GM12878 (cell line): ENCODE data around the gene DUSP15. TPM values are rescaled to one million over a fixed set of nuclear protein-coding genes. Genes with fewer than 3 reads are reported as not detected.

Source experiments
- ATAC-seq: fragments of 200-7000 bp; cut with Tn5 transposase; 3 replicates; pipeline ENCODE4 v1.9.1; 2020; ENCODE audit warnings: mild to moderate bottlenecking, moderate library complexity
- Bru-seq: library from RNA; stranded (reverse); fragments of 400-500 nt; gene quantifications from one replicate; lab custom pipeline; 2021; lab: Mats Ljungman, UMichigan
- BruChase-seq, 2 experiments: library from RNA; stranded (reverse); fragments of 400-500 nt; gene quantifications; one replicate each; lab custom pipeline; 2021; lab: Mats Ljungman, UMichigan
- BruUV-seq: library from RNA; stranded (reverse); fragments of 400-500 nt; replicated peaks from 2 replicates; lab custom pipeline; 2021; lab: Mats Ljungman, UMichigan
- CTCF ChIA-PET: fragments of 300-600 bp; sonication (Branson Sonifier 250); formaldehyde crosslinking; extraction: SDS; loops from one replicate; lab custom pipeline; 2021; ENCODE audit warnings: inconsistent platforms; lab: Yijun Ruan, JAX
- POLR2A ChIA-PET: fragments of 350-600 bp; formaldehyde crosslinking; extraction: SDS; loops from one replicate; lab custom pipeline; 2021; ENCODE audit warnings: inconsistent platforms; lab: Charles Lee
- RAD21 ChIA-PET: fragments of 300-600 bp; sonication (Branson Sonifier 250); formaldehyde crosslinking; loops from one replicate; lab custom pipeline; 2023; ENCODE audit warnings: antibody characterized with exemption; ENCODE audit not compliant: unreplicated experiment; lab: Charles Lee
- SMC1A ChIA-PET: fragments of 300-600 bp; sonication (Branson Sonifier 250); formaldehyde crosslinking; loops from one replicate; lab custom pipeline; 2023; ENCODE audit not compliant: unreplicated experiment, uncharacterized antibody; lab: Charles Lee
- DNase-seq: peaks from one replicate; pipeline ENCODE4 v3.0.0-alpha.2; 2011; ENCODE audit warnings: low read depth, low spot score
- FAIRE-seq: peaks from 3 replicates; lab custom pipeline; 2011; peaks lifted over from hg19 to GRCh38; lab: Jason Lieb, UNC
- H2AFZ ChIP-seq: 2 replicates; pipeline ENCODE4 v1.6.0; 2011; ENCODE audit warnings: low read depth, low read length, control low read depth; ENCODE audit not compliant: control insufficient read depth
- H3K27ac ChIP-seq: 2 replicates; pipeline ENCODE4 v1.5.1; 2011; ENCODE audit warnings: control low read depth; ENCODE audit not compliant: control insufficient read depth, insufficient read depth
- H3K27me3 ChIP-seq, 2 experiments: replicated peaks in 1 of 2; 2 replicates each; pipeline versions ENCODE4 v1.6.0 to v1.6.1; 2011; ENCODE audit warnings: low read length in 1 of 2; ENCODE audit not compliant: control insufficient read depth in 2 of 2, insufficient read depth in 2 of 2
- H3K36me3 ChIP-seq, 2 experiments: 2 replicates each; pipeline ENCODE4 v1.5.1; 2011; ENCODE audit warnings: low read length in 1 of 2; ENCODE audit not compliant: control insufficient read depth in 2 of 2, insufficient read depth in 2 of 2
- H3K4me1 ChIP-seq: 2 replicates; pipeline ENCODE4 v1.6.1; 2011; ENCODE audit warnings: mild to moderate bottlenecking, low read length, moderate library complexity, mixed read lengths; ENCODE audit not compliant: control insufficient read depth, insufficient read depth
- H3K4me2 ChIP-seq: 2 replicates; pipeline ENCODE4 v1.6.0; 2011; ENCODE audit warnings: control low read depth; ENCODE audit not compliant: control insufficient read depth, insufficient read depth
- H3K4me3 ChIP-seq: fragments of 200-600 bp; sonication (generic); 2 replicates; pipeline ENCODE4 v1.5.1; 2016
- H3K79me2 ChIP-seq: 2 replicates; pipeline ENCODE4 v1.6.0; 2011; ENCODE audit warnings: low read length; ENCODE audit not compliant: control insufficient read depth, insufficient read depth
- H3K9ac ChIP-seq: 2 replicates; pipeline ENCODE4 v1.8.0; 2011; ENCODE audit warnings: low read length, control low read depth, mixed read lengths; ENCODE audit not compliant: control insufficient read depth, insufficient read depth
- H3K9me3 ChIP-seq: replicated peaks from 3 replicates; pipeline ENCODE4 v1.5.1; 2011; ENCODE audit warnings: mild to moderate bottlenecking, low read length; ENCODE audit not compliant: control insufficient read depth, insufficient read depth
- H4K20me1 ChIP-seq: 2 replicates; pipeline ENCODE4 v1.6.0; 2011; ENCODE audit not compliant: control insufficient read depth, insufficient read depth
- ATF3 ChIP-seq: IDR thresholded peaks from 2 replicates; pipeline ENCODE4 v1.6.1; 2011; ENCODE audit warnings: low read depth, mild to moderate bottlenecking, low read length, moderate library complexity, borderline replicate concordance; ENCODE audit errors: extremely low read depth
- BACH1 ChIP-seq: fragments of 450-650 bp; IDR thresholded peaks from 2 replicates; pipeline ENCODE4 v1.6.1; 2017; ENCODE audit warnings: mild to moderate bottlenecking, borderline replicate concordance
- BCLAF1 ChIP-seq: fragments of 450-650 bp; IDR thresholded peaks from 2 replicates; pipeline ENCODE4 v1.6.1; 2017; ENCODE audit warnings: antibody characterized with exemption, mild to moderate bottlenecking, moderate library complexity
- ESRRA ChIP-seq: IDR thresholded peaks from 2 replicates; pipeline ENCODE4 v1.6.1; 2012; ENCODE audit warnings: mild to moderate bottlenecking, low read length, improper control_type of control experiment
- EZH2 ChIP-seq: IDR thresholded peaks from 2 replicates; pipeline ENCODE4 v1.6.1; 2012; ENCODE audit warnings: low read depth, mild to moderate bottlenecking, control low read depth, inconsistent platforms, low read length, borderline replicate concordance; ENCODE audit not compliant: control insufficient read depth
- IKZF1 ChIP-seq: fragments of 450-650 bp; conservative IDR thresholded peaks from 2 replicates; pipeline ENCODE4 v1.6.1; 2017; ENCODE audit warnings: antibody characterized with exemption, mild to moderate bottlenecking
- NBN ChIP-seq: fragments of 450-650 bp; IDR thresholded peaks from 2 replicates; pipeline ENCODE4 v1.6.1; 2016
- NFYA ChIP-seq: IDR thresholded peaks from 2 replicates; pipeline ENCODE4 v1.6.1; 2011; ENCODE audit warnings: low read depth, mild to moderate bottlenecking, low read length, improper control_type of control experiment, borderline replicate concordance
- NKRF ChIP-seq: fragments of 450-650 bp; conservative IDR thresholded peaks from 2 replicates; pipeline ENCODE4 v1.6.1; 2017; ENCODE audit warnings: mild to moderate bottlenecking, moderate library complexity
- NR2F1 ChIP-seq: fragments of 450-650 bp; conservative IDR thresholded peaks from 2 replicates; pipeline ENCODE4 v1.6.1; 2017; ENCODE audit warnings: mild to moderate bottlenecking
- RELA ChIP-seq: fragments of 450-650 bp; IDR thresholded peaks from 2 replicates; pipeline ENCODE4 v1.8.0; 2014; ENCODE audit warnings: borderline replicate concordance; ENCODE audit not compliant: partially characterized antibody
- SREBF2 ChIP-seq: IDR thresholded peaks from 2 replicates; pipeline ENCODE4 v1.6.1; 2012; ENCODE audit warnings: mild to moderate bottlenecking, low read length
- STAT3 ChIP-seq: IDR thresholded peaks from 2 replicates; pipeline ENCODE4 v1.6.1; 2011; ENCODE audit warnings: low read depth, low read length, improper control_type of control experiment
- ZNF622 ChIP-seq: fragments of 450-650 bp; IDR thresholded peaks from 2 replicates; pipeline ENCODE4 v1.6.1; 2017; ENCODE audit warnings: mild to moderate bottlenecking, inconsistent platforms
- WGBS: methylation state at CpG from one replicate; pipeline ENCODE4 v1.1.6; 2016; ENCODE audit warnings: low lambda C conversion rate; ENCODE audit not compliant: insufficient replicate concordance, insufficient coverage; ENCODE audit errors: missing lambda C conversion rate; 5-methylcytosine and 5-hydroxymethylcytosine counted together
- in situ Hi-C: fragments of 300-500 bp; cut with MboI; formaldehyde crosslinking; loops from 9 replicates; pipeline ENCODE4 v1.14.3; 2018; ENCODE audit warnings: mixed read lengths
- intact Hi-C: fragments of 100-400 bp; cut with micrococcal nuclease; formaldehyde crosslinking; loops from one replicate; pipeline ENCODE4 v1.14.2; 2022; ENCODE audit not compliant: unreplicated experiment
- long read RNA-seq, 2 experiments: library from polyadenylated mRNA; unstranded; transcript quantifications; one replicate each; pipeline ENCODE4 v2.0.0, GENCODE V29; 2019 to 2020
- polyA minus RNA-seq, 3 experiments: library from RNA; depleted of rRNA, polyadenylated mRNA; stranded (reverse); fragments of >200 nt; gene quantifications; 2 replicates each; pipeline ENCODE4 v1.2.3, GENCODE V29; 2011
- polyA plus RNA-seq, 11 experiments: library from polyadenylated mRNA; depleted of rRNA in 4 of 11; unstranded in 6 of 11; stranded (reverse) in 5 of 11; fragments of >200 nt; fragmentation: Nextera tagmentation in 4 of 11; fragmentation: Illumina TruSeq in 1 of 11; extraction: Ambion mirVana in 4 of 11; extraction: Trizol in 1 of 11; gene quantifications; 1 replicate in 1 of 11; 2 replicates in 10 of 11; pipeline versions ENCODE4 v1.2.1 to v1.2.3, GENCODE V29; 2011 to 2016; ENCODE audit warnings: inconsistent platforms in 2 of 11, missing spikeins in 2 of 11, low read depth in 1 of 11
- total RNA-seq, 4 experiments: library from RNA; depleted of rRNA in 3 of 4; stranded (reverse); fragments of >200 nt in 3 of 4; fragmentation: Illumina TruSeq in 1 of 4; extraction: Trizol in 1 of 4; gene quantifications; 2 replicates each; pipeline versions ENCODE4 v1.2.1 to v1.2.3, GENCODE V29; 2013 to 2021

The DUSP15 gene
- 2.3 TPM in 2 replicates for total RNA-seq (2013; cell fraction: nucleolus; rRNA removed)
- total RNA-seq (2014; rRNA removed) (1.4 and 3.0 TPM in 2 replicates), total RNA-seq (2014; rRNA removed; fragmentation: Illumina TruSeq; extraction: Trizol) (0.67 and 0.83 TPM in 2 replicates), total RNA-seq (2021) (2.5 and 3.2 TPM in 2 replicates), polyA plus RNA-seq (2011; rRNA removed) (0.89 and 1.8 TPM in 2 replicates), polyA plus RNA-seq (2014; fragmentation: Illumina TruSeq; extraction: Trizol) (0.22 TPM in 1 of 2 replicates, not detected in the other), polyA plus RNA-seq (2014; fragmentation: Nextera tagmentation; extraction: Ambion mirVana) (under 1 TPM in 1 of 2 experiments, not detected in 1; 0.06 TPM), polyA plus RNA-seq (2014; rRNA removed) (2.4 and 3.0 TPM in 2 replicates), polyA plus RNA-seq (2016; fragmentation: Nextera tagmentation; extraction: Ambion mirVana) (under 1 TPM; 0.16 to 0.33 TPM), polyA minus RNA-seq (2011; rRNA and poly(A)+ RNA removed) (0.88 and 1.6 TPM in 2 replicates), Bru-seq, nascent RNA (percentile 47 among the genes with signal in this experiment), BruChase-seq, experiment 1, labeled RNA remaining after a 6-hour chase (percentile 37 among the genes with signal in this experiment), BruChase-seq, experiment 2, labeled RNA remaining after a 2-hour chase (percentile 34 among the genes with signal in this experiment)
- polyA plus RNA-seq (2011; ENCODE audit: low read depth) = 0.35 TPM
- 2.3 and 3.7 TPM in 2 replicates for polyA plus RNA-seq (2011; cell fraction: cytosol; rRNA removed)
- polyA plus RNA-seq (2011; cell fraction: nucleus; rRNA removed) = 2.5 and 3.0 TPM in 2 replicates
- 0.72 and 0.93 TPM in 2 replicates for polyA plus RNA-seq (2012)
- not detected in 2 replicates for polyA minus RNA-seq (2011; cell fraction: cytosol; rRNA and poly(A)+ RNA removed)
- 1.2 and 1.5 TPM in 2 replicates for polyA minus RNA-seq (2011; cell fraction: nucleus; rRNA and poly(A)+ RNA removed)
- long read RNA-seq, experiment 1 = 0 reads
- long read RNA-seq, experiment 2 = 0 reads

- H3K36me3 ChIP-seq = no peaks in the 10 kb centered on the region
- H3K4me3 ChIP-seq = peak within 1 kb of the TSS; percentile 41; the same call in 1 of the 2 replicates
- FAIRE-seq (no peak), DNase-seq (no peak), ATAC-seq (peak; percentile 65)
- RAD21 ChIA-PET = interaction anchor here (1.1 to 3.6 kb wide), 3 partner anchors 17 to 81 kb away, joined by 3 to 26 read pairs (median 7); partner anchors contain the start of gene PDRG1
- H3K9me3 ChIP-seq = no peaks in the 10 kb centered on the region
- peaks cover 6 to 13% of the 10 kb centered on the region in 2 experiments for H3K27me3 ChIP-seq
- peak within 1 kb of the TSS; percentile 69 for H3K4me2 ChIP-seq
- no peaks in the 10 kb centered on the region for H3K79me2 ChIP-seq
- SMC1A ChIA-PET = interaction anchor here (1.2 to 4.2 kb wide), 5 partner anchors 17 to 82 kb away, joined by 3 to 16 read pairs (median 11); partner anchors contain the start of gene PDRG1
- intact Hi-C loops (no loop called here), in situ Hi-C loops (no loop called here)
- no peaks in the 10 kb centered on the region for H4K20me1 ChIP-seq
- POLR2A ChIA-PET = interaction anchor here (0.5 to 6.1 kb wide), 6 partner anchors 10 to 614 kb away, joined by 3 to 31 read pairs (median 9); no protein-coding TSS in a partner anchor
- H3K4me1 ChIP-seq = peaks cover 13% of the 10 kb centered on the region
- CTCF ChIA-PET = interaction anchor here (1.5 kb wide), 1 partner anchor 25 kb away, joined by 3 read pairs; no protein-coding TSS in a partner anchor
- H3K27ac ChIP-seq = no peak within 1 kb of the TSS
- H2AFZ ChIP-seq = peak within 1 kb of the TSS; percentile 50
- H3K9ac ChIP-seq = peak within 1 kb of the TSS; percentile 31; the same call in 1 of the 2 replicates
- WGBS = 3% methylated on average over 32 of the region's 80 CpGs
- BruUV-seq = no TSS peak
- TF ChIP-seq ESRRA (no peak), EZH2 (0 out of 2 replicates have a peak, but pooled peaks have one; percentile 78), IKZF1 (peak; percentile 68), ATF3 (no peak), STAT3 (no peak), BACH1 (peak; percentile 48), SREBF2 (no peak), NKRF (peak; percentile 63), BCLAF1 (peak; percentile 82), NBN (0 out of 2 replicates have a peak, but pooled peaks have one; percentile 26), ZNF622 (no peak), RELA (no peak), NFYA (no peak), NR2F1 (peak; percentile 76)
Measured at GRCh38 chr20:31869942-31870725, at the start of gene DUSP15, which contains the start of gene TTLL9. DUSP15 (minus strand) TSS chr20:31870527; CDS start chr20:31870337, 190 bp downstream. TTLL9 (plus strand) TSS chr20:31870634; CDS start chr20:31871127, 493 bp downstream.
